ENCODE results near the gene TENT5A. TPM values are rescaled to one million over a fixed set of nuclear protein-coding genes. Genes with fewer than 3 reads are reported as not detected.

Gene TENT5A
- total and polyA plus RNA-seq, 5 donors from 2014 or later = 1.2 to 4.8 (median 3.2) TPM

- ATAC-seq (ENCODE audit: low read depth in 2 of 2) = no peak
- H3K27me3 Mint-ChIP-seq = no peaks in the 10 kb centered on the region
Measured at GRCh38 chr6:81739230-81740195, 13.0 kb downstream of the TENT5A start.

GRCh38 chr6:81736428-81736827 lies 16.1 kb downstream of the TENT5A start:
- ATAC-seq (ENCODE audit: low read depth in 2 of 2) (no peak), DNase-seq (no peak)
- H3K27me3 ChIP-seq (ENCODE audit: control insufficient read depth, insufficient read depth, low read length) = no peaks in the 10 kb centered on the region
- H3K36me3 ChIP-seq (ENCODE audit: control insufficient read depth, insufficient read depth, low read length) = no peaks in the 10 kb centered on the region
- Mint-ChIP-seq H3K27me3 (no peaks in the 10 kb centered on the region), H3K27ac (no peak overlapping the region), H3K9me3 (peaks cover 0 to 4% (median 0%) of the 10 kb centered on the region in 7 donors), H3K36me3 (no peaks in the 10 kb centered on the region), H3K4me3 (no peak overlapping the region), H3K4me1 (peaks cover 0 to 2% (median 0%) of the 10 kb centered on the region in 4 donors)
- H3K27ac ChIP-seq (ENCODE audit: insufficient read depth, low read length, poor library complexity, severe bottlenecking) = no peak overlapping the region
- no peaks in the 10 kb centered on the region for H3K4me1 ChIP-seq (ENCODE audit: control insufficient read depth, insufficient read depth, low read length, poor library complexity, severe bottlenecking)
- no peak overlapping the region for H3K4me3 ChIP-seq (ENCODE audit: low read depth, low read length)
- H3K9me3 ChIP-seq (ENCODE audit: control insufficient read depth in 2 of 2, low read length in 2 of 2) = no peaks in the 10 kb centered on the region

More at GRCh38 chr6:81739230-81740195, 13.0 kb downstream of the TENT5A start:
- Mint-ChIP-seq H3K36me3 (no peaks in the 10 kb centered on the region), H3K27ac (no peak overlapping the region), H3K4me3 (no peak overlapping the region), H3K9me3 (peaks cover 0 to 4% (median 0%) of the 10 kb centered on the region in 7 donors), H3K4me1 (peaks cover 0 to 2% (median 0%) of the 10 kb centered on the region in 4 donors)
- no peaks in the 10 kb centered on the region for H3K36me3 ChIP-seq (ENCODE audit: control insufficient read depth, insufficient read depth, low read length)
- DNase-seq = no peak
- H3K27me3 ChIP-seq (ENCODE audit: control insufficient read depth, insufficient read depth, low read length) = no peaks in the 10 kb centered on the region
- H3K27ac ChIP-seq (ENCODE audit: insufficient read depth, low read length, poor library complexity, severe bottlenecking) = no peak overlapping the region
- H3K4me3 ChIP-seq (ENCODE audit: low read depth, low read length) = no peak overlapping the region
- no peaks in the 10 kb centered on the region for H3K4me1 ChIP-seq (ENCODE audit: control insufficient read depth, insufficient read depth, low read length, poor library complexity, severe bottlenecking)
- no peaks in the 10 kb centered on the region for H3K9me3 ChIP-seq (ENCODE audit: control insufficient read depth in 2 of 2, low read length in 2 of 2)

GRCh38 chr6:81735756-81736380 lies 16.6 kb downstream of the TENT5A start:
- Mint-ChIP-seq H3K4me1 (peaks cover 0 to 2% (median 0%) of the 10 kb centered on the region in 4 donors), H3K36me3 (no peaks in the 10 kb centered on the region), H3K27me3 (no peaks in the 10 kb centered on the region), H3K27ac (no peak overlapping the region), H3K9me3 (peaks cover 0 to 4% (median 0%) of the 10 kb centered on the region in 7 donors), H3K4me3 (no peak overlapping the region)
- no peaks in the 10 kb centered on the region for H3K36me3 ChIP-seq (ENCODE audit: control insufficient read depth, insufficient read depth, low read length)
- ATAC-seq (ENCODE audit: low read depth in 2 of 2) (no peak), DNase-seq (no peak)
- no peak overlapping the region for H3K27ac ChIP-seq (ENCODE audit: insufficient read depth, low read length, poor library complexity, severe bottlenecking)
- H3K4me3 ChIP-seq (ENCODE audit: low read depth, low read length) = no peak overlapping the region
- H3K9me3 ChIP-seq (ENCODE audit: control insufficient read depth in 2 of 2, low read length in 2 of 2) = no peaks in the 10 kb centered on the region
- no peaks in the 10 kb centered on the region for H3K27me3 ChIP-seq (ENCODE audit: control insufficient read depth, insufficient read depth, low read length)
- no peaks in the 10 kb centered on the region for H3K4me1 ChIP-seq (ENCODE audit: control insufficient read depth, insufficient read depth, low read length, poor library complexity, severe bottlenecking)

DNA sequence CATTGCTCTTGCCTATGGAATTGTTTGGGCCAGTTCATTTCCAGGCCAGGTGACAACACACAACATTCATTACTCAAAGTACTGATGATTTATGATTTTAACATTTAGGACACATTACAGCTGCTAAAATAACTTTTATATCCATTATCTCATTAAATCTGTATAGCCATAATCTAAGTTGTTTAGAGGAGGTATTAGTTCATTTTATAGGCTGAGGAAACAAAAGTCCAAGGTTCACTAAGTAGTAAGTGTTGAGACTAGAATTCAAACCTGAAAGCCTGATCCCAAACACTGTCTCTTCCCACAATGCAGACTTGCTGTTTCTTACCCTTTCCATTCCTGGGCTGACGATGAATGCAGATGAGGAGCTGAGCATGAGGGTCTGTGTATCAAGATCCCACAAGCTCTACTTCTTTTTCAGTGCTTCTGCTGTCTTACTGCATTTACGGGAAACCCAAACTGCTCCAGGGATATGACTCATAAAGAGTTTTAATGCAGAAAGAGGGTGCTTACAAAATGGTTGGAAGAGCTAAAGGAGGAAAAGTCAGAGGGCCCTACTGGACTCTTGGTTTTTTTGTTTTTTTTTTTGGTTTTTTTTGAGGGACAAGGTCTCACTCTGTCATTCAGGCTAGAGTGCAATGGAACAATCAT lies 17.9 kb downstream of the TENT5A start:
- no peak overlapping the region for H3K27ac Mint-ChIP-seq
- Histone ChIP-seq H3K36me3 (ENCODE audit: control insufficient read depth, insufficient read depth, low read length) (no peaks in the 10 kb centered on the region), H3K9me3 (ENCODE audit: control insufficient read depth in 2 of 2, low read length in 2 of 2) (no peaks in the 10 kb centered on the region), H3K4me1 (ENCODE audit: control insufficient read depth, insufficient read depth, low read length, poor library complexity, severe bottlenecking) (no peaks in the 10 kb centered on the region), H3K27me3 (ENCODE audit: control insufficient read depth, insufficient read depth, low read length) (no peaks in the 10 kb centered on the region), H3K4me3 (ENCODE audit: low read depth, low read length) (no peak overlapping the region), H3K27ac (ENCODE audit: insufficient read depth, low read length, poor library complexity, severe bottlenecking) (no peak overlapping the region)
- H3K4me3 Mint-ChIP-seq = no peak overlapping the region
- no peaks in the 10 kb centered on the region for H3K36me3 Mint-ChIP-seq
- no peaks in the 10 kb centered on the region for H3K27me3 Mint-ChIP-seq
- DNase-seq = no peak
- H3K9me3 Mint-ChIP-seq = peaks cover 0 to 4% (median 0%) of the 10 kb centered on the region in 7 donors
- ATAC-seq (ENCODE audit: low read depth in 2 of 2) = no peak
- H3K4me1 Mint-ChIP-seq = peaks cover 0 to 2% (median 0%) of the 10 kb centered on the region in 4 donors

GRCh38 chr6:81734081-81734480 lies 18.4 kb downstream of the TENT5A start:
- Mint-ChIP-seq H3K4me3 (no peak overlapping the region), H3K4me1 (peaks cover 0 to 2% (median 0%) of the 10 kb centered on the region in 4 donors), H3K27ac (no peak overlapping the region), H3K27me3 (no peaks in the 10 kb centered on the region), H3K9me3 (peaks cover 0 to 4% (median 0%) of the 10 kb centered on the region in 7 donors), H3K36me3 (no peaks in the 10 kb centered on the region)
- no peak for ATAC-seq (ENCODE audit: low read depth in 2 of 2)
- H3K4me3 ChIP-seq (ENCODE audit: low read depth, low read length) = no peak overlapping the region
- no peak for DNase-seq
- no peaks in the 10 kb centered on the region for H3K36me3 ChIP-seq (ENCODE audit: control insufficient read depth, insufficient read depth, low read length)
- no peaks in the 10 kb centered on the region for H3K27me3 ChIP-seq (ENCODE audit: control insufficient read depth, insufficient read depth, low read length)
- H3K27ac ChIP-seq (ENCODE audit: insufficient read depth, low read length, poor library complexity, severe bottlenecking) = no peak overlapping the region
- no peaks in the 10 kb centered on the region for H3K9me3 ChIP-seq (ENCODE audit: control insufficient read depth in 2 of 2, low read length in 2 of 2)
- H3K4me1 ChIP-seq (ENCODE audit: control insufficient read depth, insufficient read depth, low read length, poor library complexity, severe bottlenecking) = no peaks in the 10 kb centered on the region

GRCh38 chr6:81731814-81732213 lies 20.7 kb downstream of the TENT5A start:
- Mint-ChIP-seq H3K4me1 (peaks cover 0 to 3% (median under 1%) of the 10 kb centered on the region in 4 donors), H3K4me3 (no peak overlapping the region), H3K27me3 (no peaks in the 10 kb centered on the region), H3K27ac (no peak overlapping the region), H3K9me3 (peaks cover 0 to 4% (median 0%) of the 10 kb centered on the region in 7 donors), H3K36me3 (no peaks in the 10 kb centered on the region)
- H3K9me3 ChIP-seq (ENCODE audit: control insufficient read depth in 2 of 2, low read length in 2 of 2) = no peaks in the 10 kb centered on the region
- no peak overlapping the region for H3K4me3 ChIP-seq (ENCODE audit: low read depth, low read length)
- H3K27me3 ChIP-seq (ENCODE audit: control insufficient read depth, insufficient read depth, low read length) = no peaks in the 10 kb centered on the region
- H3K36me3 ChIP-seq (ENCODE audit: control insufficient read depth, insufficient read depth, low read length) = no peaks in the 10 kb centered on the region
- ATAC-seq (ENCODE audit: low read depth in 2 of 2) (no peak), DNase-seq (no peak)
- H3K4me1 ChIP-seq (ENCODE audit: control insufficient read depth, insufficient read depth, low read length, poor library complexity, severe bottlenecking) = no peaks in the 10 kb centered on the region
- H3K27ac ChIP-seq (ENCODE audit: insufficient read depth, low read length, poor library complexity, severe bottlenecking) = no peak overlapping the region

DNA sequence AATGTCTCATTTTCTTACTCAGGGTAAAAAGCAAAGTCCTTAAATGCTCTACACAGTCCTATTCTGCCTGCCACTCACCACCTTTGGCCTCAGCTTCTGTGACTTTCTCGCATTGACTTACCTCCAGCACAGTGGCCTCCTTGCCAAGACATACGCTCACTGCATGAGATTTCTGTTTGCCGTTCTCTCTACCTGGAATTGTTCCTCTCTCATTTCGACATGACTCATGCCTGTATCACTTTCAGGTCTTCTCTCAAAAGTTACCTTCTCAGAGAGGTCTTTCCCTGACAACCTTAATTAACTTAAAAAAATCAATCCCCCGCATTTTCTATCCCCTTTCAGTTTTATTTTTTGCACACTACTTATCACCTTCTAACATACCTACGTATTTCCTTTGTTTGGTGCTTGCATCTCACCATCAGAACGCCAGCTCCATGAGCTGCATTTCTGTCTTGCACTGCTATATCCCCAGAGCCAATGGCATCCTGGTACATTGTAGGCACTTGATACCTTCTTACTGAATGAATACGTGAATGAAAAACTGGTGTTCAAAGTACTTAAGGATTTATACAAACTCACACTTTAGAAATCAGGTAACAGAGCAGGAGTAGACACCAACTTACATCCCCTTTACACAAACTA lies 24.5 kb downstream of the TENT5A start:
- no peaks in the 10 kb centered on the region for H3K27me3 ChIP-seq (ENCODE audit: control insufficient read depth, insufficient read depth, low read length)
- no peak for ATAC-seq (ENCODE audit: low read depth in 2 of 2)
- H3K27ac ChIP-seq (ENCODE audit: insufficient read depth, low read length, poor library complexity, severe bottlenecking) = no peak overlapping the region
- Mint-ChIP-seq H3K4me1 (peaks cover 0 to 3% (median under 1%) of the 10 kb centered on the region in 4 donors), H3K36me3 (no peaks in the 10 kb centered on the region), H3K9me3 (no peaks in the 10 kb centered on the region), H3K27ac (peak overlapping the region in 1 of 3 donors; percentile 11), H3K27me3 (no peaks in the 10 kb centered on the region), H3K4me3 (peak overlapping the region in 3 of 4 donors; percentile 7 to 39 (median 14))
- DNase-seq = peak in 1 of 3 donors; percentile 29
- H3K9me3 ChIP-seq (ENCODE audit: control insufficient read depth in 2 of 2, low read length in 2 of 2) = no peaks in the 10 kb centered on the region
- H3K4me1 ChIP-seq (ENCODE audit: control insufficient read depth, insufficient read depth, low read length, poor library complexity, severe bottlenecking) = no peaks in the 10 kb centered on the region
- no peaks in the 10 kb centered on the region for H3K36me3 ChIP-seq (ENCODE audit: control insufficient read depth, insufficient read depth, low read length)
- H3K4me3 ChIP-seq (ENCODE audit: low read depth, low read length) = no peak overlapping the region

All from CD4-positive, CD25-positive, alpha-beta regulatory T cell (primary cell).